Right lobe of liver (tissue), 6 donors: ENCODE data around the gene PRPF19. TPM values are rescaled to one million over a fixed set of nuclear protein-coding genes. Genes with fewer than 3 reads are reported as not detected.

Experiments used
- ATAC-seq, 4 donors: fragments of 200-7000 bp; cut with Tn5 transposase; one replicate each; pipeline ENCODE4 v1.9.1; 2020; ENCODE audit warnings: mild to moderate bottlenecking in 4 of 4, moderate library complexity in 4 of 4
- DNase-seq, 3 donors: peaks; one replicate each; pipeline ENCODE4 v3.0.0-alpha.2; 2020
- H3K27ac ChIP-seq, 3 donors: fragments of 200-600 bp; one replicate each; pipeline ENCODE4 v1.8.0; 2022
- H3K27me3 ChIP-seq, 2 donors: fragments of 200-600 bp; one replicate each; pipeline ENCODE4 v1.8.0; 2022
- H3K36me3 ChIP-seq, 4 donors: fragments of 200-600 bp; sonication (generic) in 1 of 4; one replicate each; pipeline versions ENCODE4 v1.5.1 to v1.8.0; 2017 to 2022; ENCODE audit warnings: control low read depth in 1 of 4
- H3K4me1 ChIP-seq, 4 donors: fragments of 200-600 bp; sonication (generic) in 1 of 4; one replicate each; pipeline versions ENCODE4 v1.5.1 to v1.8.0; 2017 to 2022; ENCODE audit warnings: control low read depth in 1 of 4
- H3K4me3 ChIP-seq, 3 donors: fragments of 200-600 bp; one replicate each; pipeline ENCODE4 v1.8.0; 2022
- H3K9me3 ChIP-seq, 4 donors: fragments of 200-600 bp; sonication (generic) in 1 of 4; one replicate each; pipeline versions ENCODE4 v1.5.1 to v1.8.0; 2017 to 2022; ENCODE audit warnings: control low read depth in 1 of 4
- POLR2A ChIP-seq: fragments of 450-650 bp; IDR thresholded peaks from one replicate; pipeline ENCODE4 v1.6.1; 2017; ENCODE audit warnings: antibody characterized with exemption, mild to moderate bottlenecking
- WGBS: methylation state at CpG from one replicate; pipeline ENCODE4 v1.1.6; 2018; ENCODE audit warnings: low coverage, low lambda C conversion rate; ENCODE audit not compliant: insufficient coverage; ENCODE audit errors: missing lambda C conversion rate; 5-methylcytosine and 5-hydroxymethylcytosine counted together
- intact Hi-C, 2 donors: fragments of 100-400 bp; cut with DNase I; formaldehyde crosslinking; loops; one replicate each; pipeline versions ENCODE4 v1.11.2 to v1.14.1; 2022
- total RNA-seq, 6 experiments: library from RNA; depleted of rRNA in 2 of 6; stranded (reverse); fragments of >200 nt in 2 of 6; fragmentation: NEBNext Ultra II Directional in 3 of 6; extraction: Animal tissue kit (Norgen Biotek cat#: 25700) in 3 of 6; gene quantifications; one replicate each; pipeline versions ENCODE4 v1.1.0 to v1.2.4, GENCODE V29; 2016 to 2023
- TF ChIP-seq, protein P1 (sequence below), 4 donors: fragments of 200-600 bp in 3 of 4; fragments of 450-650 bp in 1 of 4; IDR thresholded peaks; one replicate each; pipeline versions ENCODE4 v1.5.1 to v1.8.0; 2016 to 2022; ENCODE audit warnings: antibody characterized with exemption in 4 of 4, mild to moderate bottlenecking in 2 of 4
- donor health status: DM: no; HTN: yes; CAD: no.
- donor health status: DM: no; HTN: no; CAD: no.
- donor health status: DM: no; HTN: no; CAD: no.
- donor health status: DM: no; HTN: yes; CAD: no.
- donor health status: DM: no; HTN: yes; CAD: no.

The PRPF19 gene
- total RNA-seq, 6 experiments from 2014 or later, result 45.5 to 82.6 (median 48.3) TPM

- intact Hi-C loops, result loop anchor here in 1 of 2 donors (5.0 kb wide), 1 partner anchor 54 kb away; no protein-coding TSS in a partner anchor
- no CpG with 5 or more reads among the region's 12 CpGs for WGBS
- no peak overlapping the region for H3K4me3 ChIP-seq
- H3K27ac ChIP-seq, result no peak overlapping the region
- no peak for ATAC-seq
- H3K9me3 ChIP-seq, result no peaks in the 10 kb centered on the region
- no peaks in the 10 kb centered on the region for H3K27me3 ChIP-seq
- DNase-seq, result no peak
- peaks cover 0 to 15% (median 6%) of the 10 kb centered on the region in 4 donors for H3K4me1 ChIP-seq
- peaks cover 0 to 3% (median 0%) of the 10 kb centered on the region in 4 donors for H3K36me3 ChIP-seq
- TF ChIP-seq, protein P1, sequence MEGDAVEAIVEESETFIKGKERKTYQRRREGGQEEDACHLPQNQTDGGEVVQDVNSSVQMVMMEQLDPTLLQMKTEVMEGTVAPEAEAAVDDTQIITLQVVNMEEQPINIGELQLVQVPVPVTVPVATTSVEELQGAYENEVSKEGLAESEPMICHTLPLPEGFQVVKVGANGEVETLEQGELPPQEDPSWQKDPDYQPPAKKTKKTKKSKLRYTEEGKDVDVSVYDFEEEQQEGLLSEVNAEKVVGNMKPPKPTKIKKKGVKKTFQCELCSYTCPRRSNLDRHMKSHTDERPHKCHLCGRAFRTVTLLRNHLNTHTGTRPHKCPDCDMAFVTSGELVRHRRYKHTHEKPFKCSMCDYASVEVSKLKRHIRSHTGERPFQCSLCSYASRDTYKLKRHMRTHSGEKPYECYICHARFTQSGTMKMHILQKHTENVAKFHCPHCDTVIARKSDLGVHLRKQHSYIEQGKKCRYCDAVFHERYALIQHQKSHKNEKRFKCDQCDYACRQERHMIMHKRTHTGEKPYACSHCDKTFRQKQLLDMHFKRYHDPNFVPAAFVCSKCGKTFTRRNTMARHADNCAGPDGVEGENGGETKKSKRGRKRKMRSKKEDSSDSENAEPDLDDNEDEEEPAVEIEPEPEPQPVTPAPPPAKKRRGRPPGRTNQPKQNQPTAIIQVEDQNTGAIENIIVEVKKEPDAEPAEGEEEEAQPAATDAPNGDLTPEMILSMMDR (IDR thresholded peaks at IDR 0.05), result no peak
- TF ChIP-seq POLR2A, result no peak
Observed at GRCh38 chr11:60847896-60848295, 58.5 kb downstream of the PRPF19 start.

DNA sequence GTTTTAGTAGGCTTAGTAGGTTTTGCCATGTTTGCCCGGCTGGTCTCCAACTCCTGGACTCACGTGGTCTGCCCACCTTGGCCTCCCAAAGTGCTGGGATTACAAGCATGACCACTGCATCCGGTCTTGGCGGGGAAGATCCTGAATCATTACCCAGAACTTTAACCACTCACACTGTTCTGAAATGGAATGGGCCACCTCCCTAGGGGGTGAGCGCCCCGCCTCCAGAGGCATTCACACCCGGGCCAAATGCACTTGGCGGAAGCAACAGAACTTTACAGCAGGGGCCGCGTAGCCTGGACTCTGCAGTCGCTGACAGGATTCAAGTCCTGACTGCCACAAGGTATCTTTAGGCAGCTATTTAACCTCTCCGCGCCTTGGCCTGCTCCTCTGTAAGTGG is 59.1 kb downstream of the PRPF19 start:
- no peak for ATAC-seq
- no peak for DNase-seq
- Histone ChIP-seq H3K36me3 (peaks cover 0 to 3% (median 0%) of the 10 kb centered on the region in 4 donors), H3K4me1 (peaks cover 0 to 18% (median 7%) of the 10 kb centered on the region in 4 donors), H3K27ac (no peak overlapping the region), H3K9me3 (no peaks in the 10 kb centered on the region), H3K4me3 (no peak overlapping the region), H3K27me3 (no peaks in the 10 kb centered on the region)
- TF ChIP-seq, protein P1 (IDR thresholded peaks at IDR 0.05), result no peak
- TF ChIP-seq POLR2A, result no peak
- 77% methylated on average over 7 of the region's 13 CpGs for WGBS
- intact Hi-C loops, result loop anchor here in 1 of 2 donors (5.0 kb wide), 1 partner anchor 55 kb away; no protein-coding TSS in a partner anchor

DNA sequence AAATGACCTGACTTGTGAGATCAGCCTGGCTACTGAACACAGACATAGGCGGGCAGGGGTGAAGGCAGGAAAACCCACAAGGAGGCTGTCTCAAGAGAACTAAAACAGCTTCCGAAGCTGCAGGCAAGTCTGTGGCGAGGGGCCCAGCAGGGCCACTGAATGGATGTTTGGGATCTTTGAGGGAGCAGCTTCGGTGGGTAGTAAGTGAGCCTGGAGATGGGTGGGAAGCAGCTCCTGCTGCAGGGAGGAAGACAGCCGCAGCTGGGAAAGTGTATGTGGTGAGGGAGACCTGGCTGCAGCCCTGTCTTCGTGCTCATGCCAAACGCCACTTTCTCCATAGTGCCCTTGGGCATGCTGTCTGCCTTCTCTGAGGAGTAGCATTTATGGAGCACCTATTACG is 61.0 kb downstream of the PRPF19 start:
- 87% methylated on average over 3 of the region's 8 CpGs for WGBS

DNA sequence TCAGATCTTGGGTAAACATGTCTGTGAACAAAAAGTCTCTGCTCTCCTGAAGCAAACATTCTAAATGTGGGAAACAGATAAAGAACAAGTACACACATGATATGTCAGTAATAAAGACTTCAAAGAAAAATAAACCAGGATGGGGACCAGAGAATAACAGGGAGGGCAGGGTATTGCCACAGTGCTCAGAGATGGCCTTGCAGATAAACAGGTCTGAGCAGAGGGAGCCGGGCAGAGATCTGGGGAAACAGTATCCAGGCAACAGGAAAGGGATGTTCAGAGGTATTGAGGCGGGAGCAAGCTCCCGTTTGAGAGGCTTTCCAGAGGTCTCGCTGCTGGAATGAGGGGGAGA is 61.5 kb downstream of the PRPF19 start:
- no peaks in the 10 kb centered on the region for H3K9me3 ChIP-seq
- intact Hi-C loops, result loop anchor here in 1 of 2 donors (5.0 kb wide), 1 partner anchor 57 kb away; no protein-coding TSS in a partner anchor
- WGBS, result 39% methylated on average over 4 of the region's 4 CpGs
- DNase-seq, result no peak
- ATAC-seq, result no peak
- no peak overlapping the region for H3K27ac ChIP-seq
- peaks cover 0 to 18% (median 7%) of the 10 kb centered on the region in 4 donors for H3K4me1 ChIP-seq
- peaks cover 0 to 3% (median 0%) of the 10 kb centered on the region in 4 donors for H3K36me3 ChIP-seq
- no peak overlapping the region for H3K4me3 ChIP-seq
- no peaks in the 10 kb centered on the region for H3K27me3 ChIP-seq
- no peak for TF ChIP-seq POLR2A
- TF ChIP-seq, protein P1 (IDR thresholded peaks at IDR 0.05), result no peak

More for the DNA sequence above, 61.0 kb downstream of the PRPF19 start:
- H3K4me3 ChIP-seq, result no peak overlapping the region
- no peaks in the 10 kb centered on the region for H3K27me3 ChIP-seq
- H3K36me3 ChIP-seq, result peaks cover 0 to 3% (median 0%) of the 10 kb centered on the region in 4 donors
- TF ChIP-seq, protein P1 (IDR thresholded peaks at IDR 0.05), result no peak
- intact Hi-C loops, result loop anchor here in 1 of 2 donors (5.0 kb wide), 1 partner anchor 57 kb away; no protein-coding TSS in a partner anchor
- peaks cover 0 to 18% (median 7%) of the 10 kb centered on the region in 4 donors for H3K4me1 ChIP-seq
- ATAC-seq (no peak), DNase-seq (no peak)
- H3K27ac ChIP-seq, result no peak overlapping the region
- no peaks in the 10 kb centered on the region for H3K9me3 ChIP-seq
